HCT116 (cell line): ENCODE data around the gene SMOC1. TPM values are rescaled to one million over a fixed set of nuclear protein-coding genes. Genes with fewer than 3 reads are reported as not detected.

Experiments
- ATAC-seq: fragments of 200-7000 bp; cut with Tn5 transposase; 2 replicates; pipeline ENCODE4 v1.9.1; 2020; ENCODE audit warnings: mild to moderate bottlenecking, moderate library complexity
- BruUV-seq: library from RNA; stranded (reverse); fragments of 400-500 nt; replicated peaks from 2 replicates; lab custom pipeline; 2021; lab: Mats Ljungman, UMichigan
- CTCF ChIA-PET: fragments of 300-600 bp; sonication (Branson Sonifier 250); formaldehyde crosslinking; loops from one replicate; lab custom pipeline; 2021; ENCODE audit warnings: antibody characterized with exemption; lab: Charles Lee
- POLR2A ChIA-PET: fragments of 300-600, 350-600 bp; sonication (Branson Sonifier 250); formaldehyde crosslinking; loops from one replicate; lab custom pipeline; 2021; ENCODE audit warnings: antibody characterized with exemption; lab: Charles Lee
- RAD21 ChIA-PET, 2 experiments: fragments of 300-600 bp; sonication (Branson Sonifier 250); formaldehyde crosslinking; loops; one replicate each; lab custom pipeline; 2023; ENCODE audit warnings: low total read pairs in 2 of 2; ENCODE audit not compliant: uncharacterized antibody in 2 of 2, unreplicated experiment in 2 of 2, low non-redundant PET in 1 of 2; lab: Charles Lee
- DNase-seq: peaks from one replicate; pipeline ENCODE4 v3.0.0-alpha.2; 2010; ENCODE audit warnings: low read depth, low spot score
- H2AFZ ChIP-seq: fragments of 200-600 bp; shearing (Covaris generic), sonication (generic); 2 replicates; pipeline ENCODE4 v1.6.1; 2017; ENCODE audit warnings: low read depth, mixed run types, mixed read lengths, antibody characterized with exemption, low read length; ENCODE audit not compliant: poor library complexity, severe bottlenecking
- H3K27ac ChIP-seq: 2 replicates; pipeline ENCODE4 v1.5.1; 2012; ENCODE audit warnings: low read depth, low read length
- H3K27me3 ChIP-seq: fragments of 200-600 bp; sonication (generic); 2 replicates; pipeline ENCODE4 v1.6.1; 2016; ENCODE audit warnings: mixed run types, low read length, mixed read lengths; ENCODE audit not compliant: insufficient read depth
- H3K36me3 ChIP-seq, 2 experiments: fragments of 200-500 bp in 1 of 2; fragments of 200-600 bp in 1 of 2; sonication (Bioruptor generic) in 1 of 2; sonication (generic) in 1 of 2; 2 replicates each; pipeline versions ENCODE4 v1.5.1 to v1.6.1; 2014 to 2016; ENCODE audit warnings: low read length in 2 of 2, inconsistent platforms in 1 of 2, mixed read lengths in 1 of 2, mixed run types in 1 of 2; ENCODE audit not compliant: insufficient read depth in 2 of 2, control insufficient read depth in 1 of 2
- H3K4me1 ChIP-seq, 2 experiments: fragments of 200-600 bp in 1 of 2; sonication (generic) in 1 of 2; 2 replicates each; pipeline versions ENCODE4 v1.5.1 to v1.6.1; 2012 to 2017; ENCODE audit warnings: low read length in 2 of 2, inconsistent platforms in 1 of 2, mild to moderate bottlenecking in 1 of 2, mixed read lengths in 1 of 2, mixed run types in 1 of 2, moderate library complexity in 1 of 2; ENCODE audit not compliant: insufficient read depth in 2 of 2, control insufficient read depth in 1 of 2
- H3K4me2 ChIP-seq: fragments of 200-600 bp; sonication (generic); 2 replicates; pipeline ENCODE4 v1.6.1; 2017; ENCODE audit warnings: mixed run types, low read length, mixed read lengths
- H3K4me3 ChIP-seq, 2 experiments: fragments of 200-600 bp in 1 of 2; sonication (generic) in 1 of 2; replicated peaks in 1 of 2; 2 replicates each; pipeline ENCODE4 v1.5.1; 2011 to 2016; ENCODE audit warnings: low read length in 2 of 2, control low read depth in 1 of 2, low read depth in 1 of 2, mild to moderate bottlenecking in 1 of 2, mixed read lengths in 1 of 2, mixed run types in 1 of 2
- H3K79me2 ChIP-seq: fragments of 200-600 bp; sonication (generic); 2 replicates; pipeline ENCODE4 v1.6.1; 2017; ENCODE audit warnings: mild to moderate bottlenecking, mixed run types, low read length, moderate library complexity, mixed read lengths; ENCODE audit not compliant: insufficient read depth
- H3K9ac ChIP-seq: fragments of 200-600 bp; sonication (generic); 2 replicates; pipeline ENCODE4 v1.6.1; 2016; ENCODE audit warnings: low read length, mixed read lengths
- H3K9me2 ChIP-seq: fragments of 200-600 bp; sonication (generic), shearing (Covaris generic); 2 replicates; pipeline ENCODE4 v1.6.1; 2017; ENCODE audit warnings: mixed run types, mild to moderate bottlenecking, moderate library complexity; ENCODE audit not compliant: insufficient read depth
- H3K9me3 ChIP-seq, 2 experiments: fragments of 200-500 bp in 1 of 2; fragments of 200-600 bp in 1 of 2; sonication (Bioruptor generic) in 1 of 2; sonication (generic) in 1 of 2; 2 replicates each; pipeline ENCODE4 v1.6.1; 2014 to 2017; ENCODE audit warnings: low read length in 2 of 2, mixed read lengths in 2 of 2, inconsistent platforms in 1 of 2, low read depth in 1 of 2, mild to moderate bottlenecking in 1 of 2, mixed run types in 1 of 2, moderate library complexity in 1 of 2; ENCODE audit not compliant: control insufficient read depth in 1 of 2, insufficient read depth in 1 of 2
- H4K20me1 ChIP-seq: fragments of 200-600 bp; sonication (generic), shearing (Covaris generic); 2 replicates; pipeline ENCODE4 v1.6.1; 2017; ENCODE audit warnings: mixed run types, mild to moderate bottlenecking, moderate library complexity; ENCODE audit not compliant: insufficient read depth
- ATF3 ChIP-seq: IDR thresholded peaks from 2 replicates; pipeline ENCODE4 v1.6.1; 2012
- CBX3 ChIP-seq: IDR thresholded peaks from 2 replicates; pipeline ENCODE4 v1.6.1; 2012; ENCODE audit warnings: low read depth
- CEBPB ChIP-seq: IDR thresholded peaks from 2 replicates; pipeline ENCODE4 v1.6.1; 2012; ENCODE audit warnings: low read depth
- CTCF ChIP-seq, 3 experiments: fragments of 200-600 bp in 1 of 3; sonication (generic) in 1 of 3; IDR thresholded peaks in 2 of 3; conservative IDR thresholded peaks in 1 of 3; 2 replicates each; pipeline ENCODE4 v1.5.1; 2012 to 2017; ENCODE audit warnings: low read depth in 2 of 3, low read length in 2 of 3, antibody characterized with exemption in 1 of 3, borderline replicate concordance in 1 of 3, control low read depth in 1 of 3, mild to moderate bottlenecking in 1 of 3, mixed read lengths in 1 of 3, mixed run types in 1 of 3, moderate library complexity in 1 of 3; ENCODE audit not compliant: insufficient read depth in 1 of 3
- EGR1 ChIP-seq: IDR thresholded peaks from 2 replicates; pipeline ENCODE4 v1.6.1; 2012; ENCODE audit warnings: low read depth
- EZH2 ChIP-seq: fragments of 200-600 bp; sonication (generic); IDR thresholded peaks from 2 replicates; pipeline ENCODE4 v1.6.1; 2017; ENCODE audit warnings: antibody characterized with exemption, mixed run types
- EZH2phosphoT487 ChIP-seq: fragments of 200-600 bp; IDR thresholded peaks from 2 replicates; pipeline ENCODE4 v1.6.1; 2018; ENCODE audit warnings: antibody characterized with exemption, borderline replicate concordance
- JUND ChIP-seq: IDR thresholded peaks from 2 replicates; pipeline ENCODE4 v1.6.1; 2012
- MAX ChIP-seq: IDR thresholded peaks from 2 replicates; pipeline ENCODE4 v1.6.1; 2012
- POLR2AphosphoS5 ChIP-seq: IDR thresholded peaks from 2 replicates; pipeline ENCODE4 v1.6.1; 2011; ENCODE audit warnings: mild to moderate bottlenecking, low read depth, low read length, moderate library complexity
- REST ChIP-seq: IDR thresholded peaks from 2 replicates; pipeline ENCODE4 v1.6.1; 2012; ENCODE audit warnings: low read depth
- SIN3A ChIP-seq: IDR thresholded peaks from 2 replicates; pipeline ENCODE4 v1.6.1; 2012; ENCODE audit warnings: low read depth
- SRF ChIP-seq: IDR thresholded peaks from 2 replicates; pipeline ENCODE4 v1.6.1; 2012; ENCODE audit warnings: low read depth
- TCF7L2 ChIP-seq: IDR thresholded peaks from 2 replicates; pipeline ENCODE4 v1.7.0; 2011; ENCODE audit warnings: borderline replicate concordance, inconsistent platforms; ENCODE audit not compliant: insufficient read depth, insufficient read length; ENCODE audit errors: extremely low read depth
- YY1 ChIP-seq: IDR thresholded peaks from 2 replicates; pipeline ENCODE4 v1.6.1; 2011; ENCODE audit warnings: low read length, low read depth, moderate library complexity, mild to moderate bottlenecking; ENCODE audit not compliant: insufficient replicate concordance; ENCODE audit errors: extremely low read depth
- ZBTB33 ChIP-seq: IDR thresholded peaks from 2 replicates; pipeline ENCODE4 v1.6.1; 2011; ENCODE audit warnings: mild to moderate bottlenecking, low read length, moderate library complexity; ENCODE audit not compliant: insufficient replicate concordance; ENCODE audit errors: extremely low read depth
- intact Hi-C: fragments of 100-400 bp; cut with micrococcal nuclease; formaldehyde crosslinking; loops from 2 replicates; pipeline ENCODE4 v1.10.0; 2022
- total RNA-seq: library from RNA; stranded (reverse); gene quantifications from one replicate; pipeline ENCODE4 v1.2.1, GENCODE V29; 2021; ENCODE audit not compliant: unreplicated experiment

Gene SMOC1
- total RNA-seq, 1 experiment from 2014 or later = not detected

- H3K36me3 ChIP-seq = no peaks in the 10 kb centered on the region
- H3K27me3 ChIP-seq = no peaks in the 10 kb centered on the region
- RAD21 ChIA-PET = no interaction called here
- no peak overlapping the region for H3K4me3 ChIP-seq
- H3K4me2 ChIP-seq = no peak overlapping the region
- H3K79me2 ChIP-seq = no peaks in the 10 kb centered on the region
- no peak for ATAC-seq
- CTCF ChIA-PET = no interaction called here
- no peaks in the 10 kb centered on the region for H3K9me2 ChIP-seq
- H4K20me1 ChIP-seq = no peaks in the 10 kb centered on the region
- no TSS peak for BruUV-seq
- no peaks in the 10 kb centered on the region for H3K4me1 ChIP-seq
- intact Hi-C loops = no loop called here
- no peak overlapping the region for H3K9ac ChIP-seq
- TF ChIP-seq YY1 (no peak), ATF3 (no peak), ZBTB33 (no peak), CEBPB (no peak), JUND (no peak), EGR1 (no peak), SRF (no peak), SIN3A (no peak), REST (no peak), CTCF (IDR thresholded peaks at IDR 0.05 in 2 of 3, conservative IDR thresholded peaks at IDR 0.05 in 1 of 3; ENCODE audit: borderline replicate concordance in 1 of 3, insufficient read depth in 1 of 3, low read depth in 2 of 3, low read length in 2 of 3) (no peak), CBX3 (no peak), POLR2AphosphoS5 (no peak), EZH2phosphoT487 (no peak), TCF7L2 (no peak), EZH2 (no peak), MAX (no peak)
- H3K27ac ChIP-seq = no peak overlapping the region
- no peak for DNase-seq
- POLR2A ChIA-PET = no interaction called here
- H3K9me3 ChIP-seq = no peaks in the 10 kb centered on the region
- H2AFZ ChIP-seq = no peak overlapping the region
These were observed 129.4 kb downstream of the SMOC1 start for GRCh38 chr14:70008284-70009262.
